Astrocyte (in vitro differentiated cells and primary cell): ENCODE results near the gene CCDC30. TPM values are rescaled to one million over a fixed set of nuclear protein-coding genes. Genes with fewer than 3 reads are reported as not detected.

Experiments used
- DNase-seq: peaks from one replicate; pipeline ENCODE4 v3.0.0-alpha.2; 2010; ENCODE audit warnings: low read depth
- FAIRE-seq: peaks from 2 replicates; lab custom pipeline; 2011; peaks lifted over from hg19 to GRCh38; lab: Jason Lieb, UNC
- H2AFZ ChIP-seq: 2 replicates; pipeline ENCODE4 v1.6.0; 2012; ENCODE audit warnings: low read depth, low read length, inconsistent platforms
- H3K27ac ChIP-seq: 2 replicates; pipeline ENCODE4 v1.5.1; 2011; ENCODE audit warnings: low read depth, low read length, inconsistent platforms
- H3K27me3 ChIP-seq: 2 replicates; pipeline ENCODE4 v1.6.0; 2011; ENCODE audit warnings: low read length, inconsistent platforms; ENCODE audit not compliant: insufficient read depth
- H3K36me3 ChIP-seq: 2 replicates; pipeline ENCODE4 v1.5.1; 2011; ENCODE audit warnings: low read length, inconsistent platforms; ENCODE audit not compliant: insufficient read depth
- H3K4me1 ChIP-seq: 2 replicates; pipeline ENCODE4 v1.5.1; 2011; ENCODE audit warnings: low read length, inconsistent platforms; ENCODE audit not compliant: insufficient read depth
- H3K4me2 ChIP-seq: 2 replicates; pipeline ENCODE4 v1.6.0; 2012; ENCODE audit warnings: low read length, inconsistent platforms
- H3K4me3 ChIP-seq: 2 replicates; pipeline ENCODE4 v1.5.1; 2011; ENCODE audit warnings: low read depth, mild to moderate bottlenecking, low read length, inconsistent platforms; ENCODE audit not compliant: insufficient read depth
- H3K79me2 ChIP-seq: 2 replicates; pipeline ENCODE4 v1.6.0; 2012; ENCODE audit warnings: mild to moderate bottlenecking, low read length, inconsistent platforms; ENCODE audit not compliant: insufficient read depth
- H3K9ac ChIP-seq: 2 replicates; pipeline ENCODE4 v1.6.0; 2012; ENCODE audit warnings: mild to moderate bottlenecking, low read length, inconsistent platforms
- H3K9me3 ChIP-seq: 2 replicates; pipeline ENCODE4 v1.5.1; 2012; ENCODE audit warnings: low read depth, mild to moderate bottlenecking, low read length, inconsistent platforms; ENCODE audit not compliant: insufficient read depth
- H4K20me1 ChIP-seq: 2 replicates; pipeline ENCODE4 v1.6.0; 2012; ENCODE audit warnings: low read length, inconsistent platforms; ENCODE audit not compliant: insufficient read depth
- H3K27ac Mint-ChIP-seq: one replicate; pipeline ENCODE4 v1.8.0; 2021; ENCODE audit warnings: mild to moderate bottlenecking, mixed read lengths; ENCODE audit not compliant: unreplicated experiment
- H3K27me3 Mint-ChIP-seq: one replicate; pipeline ENCODE4 v1.8.0; 2021; ENCODE audit warnings: low read depth, mixed read lengths; ENCODE audit not compliant: unreplicated experiment
- H3K36me3 Mint-ChIP-seq: one replicate; pipeline ENCODE4 v1.8.0; 2021; ENCODE audit warnings: low read depth, mixed read lengths; ENCODE audit not compliant: unreplicated experiment
- H3K4me1 Mint-ChIP-seq: one replicate; pipeline ENCODE4 v1.8.0; 2021; ENCODE audit warnings: low read depth, mixed read lengths; ENCODE audit not compliant: unreplicated experiment
- H3K4me3 Mint-ChIP-seq: one replicate; pipeline ENCODE4 v1.8.0; 2021; ENCODE audit warnings: mild to moderate bottlenecking, moderate library complexity, mixed read lengths; ENCODE audit not compliant: unreplicated experiment
- H3K9me3 Mint-ChIP-seq: one replicate; pipeline ENCODE4 v1.8.0; 2021; ENCODE audit warnings: mild to moderate bottlenecking, mixed read lengths; ENCODE audit not compliant: unreplicated experiment
- CTCF ChIP-seq: IDR thresholded peaks from 2 replicates; pipeline ENCODE4 v1.5.1; 2011; ENCODE audit warnings: low read depth, mild to moderate bottlenecking, inconsistent platforms, low read length, moderate library complexity; ENCODE audit not compliant: insufficient read depth
- EZH2 ChIP-seq: IDR thresholded peaks from 2 replicates; pipeline ENCODE4 v1.6.1; 2012; ENCODE audit warnings: mild to moderate bottlenecking, low read length, inconsistent platforms; ENCODE audit not compliant: insufficient read depth
- total RNA-seq: library from RNA; stranded (reverse); gene quantifications from 2 replicates; pipeline ENCODE4 v1.2.1, GENCODE V29; 2021

The CCDC30 gene
- total RNA-seq, 1 donor from 2014 or later, result 2.5 TPM

- H3K9me3 Mint-ChIP-seq, result peaks cover 8% of the 10 kb centered on the region
- no peak overlapping the region for H3K4me3 Mint-ChIP-seq
- H3K27ac ChIP-seq, result no peak overlapping the region
- no peak for TF ChIP-seq EZH2
- TF ChIP-seq CTCF, result no peak
- no peaks in the 10 kb centered on the region for H3K79me2 ChIP-seq
- H3K36me3 Mint-ChIP-seq, result peaks cover 3% of the 10 kb centered on the region
- no peak overlapping the region for H3K9ac ChIP-seq
- no peak overlapping the region for H3K4me2 ChIP-seq
- no peaks in the 10 kb centered on the region for H3K9me3 ChIP-seq
- H3K27me3 ChIP-seq, result no peaks in the 10 kb centered on the region
- no peak overlapping the region for H3K27ac Mint-ChIP-seq
- peaks cover 19% of the 10 kb centered on the region for H3K27me3 Mint-ChIP-seq
- no peaks in the 10 kb centered on the region for H4K20me1 ChIP-seq
- H3K36me3 ChIP-seq, result no peaks in the 10 kb centered on the region
- H2AFZ ChIP-seq, result no peak overlapping the region
- no peak overlapping the region for H3K4me3 ChIP-seq
- DNase-seq, result no peak
- no peak for FAIRE-seq
- no peaks in the 10 kb centered on the region for H3K4me1 ChIP-seq
- no peaks in the 10 kb centered on the region for H3K4me1 Mint-ChIP-seq
Measured at GRCh38 chr1:42592811-42593210, 129.7 kb downstream of the CCDC30 start.

- no peaks in the 10 kb centered on the region for H4K20me1 ChIP-seq
- no peaks in the 10 kb centered on the region for H3K4me1 ChIP-seq
- no peaks in the 10 kb centered on the region for H3K27me3 ChIP-seq
- no peaks in the 10 kb centered on the region for H3K79me2 ChIP-seq
- Mint-ChIP-seq H3K27ac (no peak overlapping the region), H3K4me1 (no peaks in the 10 kb centered on the region), H3K9me3 (peaks cover under 1% of the 10 kb centered on the region), H3K4me3 (no peak overlapping the region), H3K27me3 (peaks cover 19% of the 10 kb centered on the region), H3K36me3 (no peaks in the 10 kb centered on the region)
- H3K27ac ChIP-seq, result no peak overlapping the region
- H3K4me2 ChIP-seq, result no peak overlapping the region
- no peak overlapping the region for H3K9ac ChIP-seq
- no peaks in the 10 kb centered on the region for H3K36me3 ChIP-seq
- FAIRE-seq (no peak), DNase-seq (no peak)
- no peak for TF ChIP-seq EZH2
- TF ChIP-seq CTCF, result no peak
- no peak overlapping the region for H2AFZ ChIP-seq
- no peaks in the 10 kb centered on the region for H3K9me3 ChIP-seq
- H3K4me3 ChIP-seq, result no peak overlapping the region
Measured at GRCh38 chr1:42593486-42594100, 130.5 kb downstream of the CCDC30 start.

GRCh38 chr1:42601472-42601871, 138.4 kb downstream of the CCDC30 start:
- Histone ChIP-seq H3K27ac (no peak overlapping the region), H3K4me2 (no peak overlapping the region), H3K4me1 (no peaks in the 10 kb centered on the region), H3K79me2 (no peaks in the 10 kb centered on the region), H4K20me1 (no peaks in the 10 kb centered on the region), H3K9ac (no peak overlapping the region), H3K36me3 (no peaks in the 10 kb centered on the region), H3K9me3 (no peaks in the 10 kb centered on the region), H3K4me3 (no peak overlapping the region), H2AFZ (no peak overlapping the region), H3K27me3 (no peaks in the 10 kb centered on the region)
- FAIRE-seq, result no peak
- H3K36me3 Mint-ChIP-seq, result no peaks in the 10 kb centered on the region
- H3K4me1 Mint-ChIP-seq, result no peaks in the 10 kb centered on the region
- TF ChIP-seq EZH2 (no peak), CTCF (no peak)
- peaks cover 6% of the 10 kb centered on the region for H3K9me3 Mint-ChIP-seq
- no peak for DNase-seq
- no peak overlapping the region for H3K4me3 Mint-ChIP-seq
- no peak overlapping the region for H3K27ac Mint-ChIP-seq
- peaks cover 4% of the 10 kb centered on the region for H3K27me3 Mint-ChIP-seq
